H1 (cell line): ENCODE results near the gene MCEMP1. TPM values are rescaled to one million over a fixed set of nuclear protein-coding genes. Genes with fewer than 3 reads are reported as not detected.

Experiments
- CTCF ChIA-PET: fragments of 300-600 bp; sonication (Branson Sonifier 250); formaldehyde crosslinking; loops from one replicate; lab custom pipeline; 2021; ENCODE audit not compliant: partially characterized antibody; lab: Charles Lee
- POLR2A ChIA-PET: fragments of 300-600 bp; sonication (Branson Sonifier 250); formaldehyde crosslinking; loops from one replicate; lab custom pipeline; 2021; ENCODE audit warnings: inconsistent platforms; ENCODE audit not compliant: partially characterized antibody; lab: Charles Lee
- DNase-seq, 2 experiments: peaks; one replicate each; pipeline versions ENCODE4 v3.0.0 to v3.0.0-alpha.2; 2010 to 2022; ENCODE audit warnings: low spot score in 2 of 2, low read depth in 1 of 2, mixed read lengths in 1 of 2
- FAIRE-seq: peaks from 2 replicates; lab custom pipeline; 2011; peaks lifted over from hg19 to GRCh38; lab: Jason Lieb, UNC
- H2AFZ ChIP-seq: 2 replicates; pipeline ENCODE4 v1.8.1; 2012; ENCODE audit warnings: low read length, inconsistent platforms
- H2AK5ac ChIP-seq: 2 replicates; pipeline ENCODE4 v1.6.1; 2013; ENCODE audit warnings: low read depth, low read length
- H2BK120ac ChIP-seq: replicated peaks from 2 replicates; pipeline ENCODE3; 2013; ENCODE audit warnings: low read depth, low read length, inconsistent platforms
- H2BK12ac ChIP-seq: 2 replicates; pipeline ENCODE4 v1.6.1; 2013; ENCODE audit warnings: low read depth, low read length
- H2BK15ac ChIP-seq: 2 replicates; pipeline ENCODE4 v1.6.1; 2013; ENCODE audit warnings: low read length
- H2BK20ac ChIP-seq: 2 replicates; pipeline ENCODE4 v1.6.1; 2013; ENCODE audit warnings: low read length
- H2BK5ac ChIP-seq: 2 replicates; pipeline ENCODE4 v1.6.1; 2013; ENCODE audit warnings: low read depth, low read length
- H3K14ac ChIP-seq: 2 replicates; pipeline ENCODE4 v1.6.1; 2013; ENCODE audit warnings: inconsistent platforms; ENCODE audit not compliant: insufficient read length
- H3K18ac ChIP-seq: 2 replicates; pipeline ENCODE4 v1.6.1; 2013; ENCODE audit warnings: low read length; ENCODE audit errors: extremely low read depth
- H3K23ac ChIP-seq: 2 replicates; pipeline ENCODE4 v1.6.1; 2013; ENCODE audit warnings: inconsistent platforms; ENCODE audit not compliant: insufficient read length
- H3K23me2 ChIP-seq: 2 replicates; pipeline ENCODE4 v1.6.1; 2013; ENCODE audit warnings: low read depth, low read length
- H3K27ac ChIP-seq: 2 replicates; pipeline ENCODE4 v1.6.1; 2011; ENCODE audit warnings: low read depth, low read length, inconsistent platforms
- H3K27me3 ChIP-seq, 4 experiments: replicated peaks in 1 of 4; 1 replicate in 1 of 4; 2 replicates in 3 of 4; pipeline versions ENCODE4 v1.6.1 to v1.8.1; 2011 to 2013; ENCODE audit warnings: low read length in 3 of 4, mild to moderate bottlenecking in 3 of 4, inconsistent platforms in 2 of 4, mixed read lengths in 2 of 4, moderate library complexity in 1 of 4; ENCODE audit not compliant: control insufficient read depth in 3 of 4, insufficient read depth in 3 of 4; ENCODE audit errors: extremely low read depth in 1 of 4
- H3K36me3 ChIP-seq, 4 experiments: 2 replicates each; pipeline versions ENCODE4 v1.6.1 to v1.8.1; 2011 to 2013; ENCODE audit warnings: mild to moderate bottlenecking in 4 of 4, low read length in 3 of 4, moderate library complexity in 2 of 4, control low read depth in 1 of 4, inconsistent platforms in 1 of 4; ENCODE audit not compliant: insufficient read depth in 4 of 4, control insufficient read depth in 2 of 4
- H3K4ac ChIP-seq: replicated peaks from 2 replicates; pipeline ENCODE3; 2013; ENCODE audit warnings: low read length, low read depth, mixed read lengths, inconsistent platforms; ENCODE audit not compliant: insufficient read length
- H3K4me1 ChIP-seq, 4 experiments: replicated peaks in 1 of 4; 1 replicate in 1 of 4; 2 replicates in 3 of 4; pipeline versions ENCODE4 v1.6.1 to v1.8.1; 2011 to 2013; ENCODE audit warnings: low read length in 3 of 4, inconsistent platforms in 2 of 4, mixed read lengths in 1 of 4; ENCODE audit not compliant: insufficient read depth in 4 of 4, control insufficient read depth in 3 of 4
- H3K4me2 ChIP-seq, 2 experiments: 2 replicates each; pipeline versions ENCODE4 v1.6.1 to v1.8.1; 2011 to 2013; ENCODE audit warnings: low read depth in 2 of 2, low read length in 2 of 2, control low read depth in 1 of 2, inconsistent platforms in 1 of 2, mild to moderate bottlenecking in 1 of 2; ENCODE audit not compliant: insufficient read depth in 1 of 2
- H3K4me3 ChIP-seq, 4 experiments: fragments of 200-600, 300-600 bp in 1 of 4; sonication (generic), shearing (Covaris generic), sonication (Bioruptor Twin) in 1 of 4; 2 replicates each; pipeline versions ENCODE4 v1.5.1 to v1.8.1; 2011 to 2016; ENCODE audit warnings: low read length in 4 of 4, low read depth in 3 of 4, control low read depth in 2 of 4, inconsistent platforms in 2 of 4, mild to moderate bottlenecking in 2 of 4, mixed read lengths in 1 of 4, moderate library complexity in 1 of 4; ENCODE audit not compliant: insufficient read depth in 2 of 4; ENCODE audit errors: extremely low read depth in 1 of 4
- H3K56ac ChIP-seq: replicated peaks from 2 replicates; pipeline ENCODE3; 2013; ENCODE audit warnings: low read depth, mild to moderate bottlenecking, mixed read lengths, low read length, inconsistent platforms; ENCODE audit not compliant: insufficient read length
- H3K79me1 ChIP-seq: 2 replicates; pipeline ENCODE4 v1.6.1; 2013; ENCODE audit warnings: low read depth, low read length, control low read depth
- H3K79me2 ChIP-seq, 2 experiments: 2 replicates each; pipeline versions ENCODE4 v1.6.1 to v1.8.1; 2012 to 2013; ENCODE audit warnings: low read length in 2 of 2, mild to moderate bottlenecking in 2 of 2, inconsistent platforms in 1 of 2; ENCODE audit not compliant: insufficient read depth in 2 of 2, control insufficient read depth in 1 of 2
- H3K9ac ChIP-seq, 4 experiments: replicated peaks in 1 of 4; 1 replicate in 1 of 4; 2 replicates in 3 of 4; pipeline versions ENCODE4 v1.6.1 to v1.8.1; 2011 to 2013; ENCODE audit warnings: low read depth in 3 of 4, low read length in 3 of 4, control low read depth in 2 of 4, mild to moderate bottlenecking in 2 of 4, moderate library complexity in 2 of 4, inconsistent platforms in 1 of 4; ENCODE audit errors: extremely low read depth in 1 of 4
- H3K9me3 ChIP-seq, 2 experiments: 2 replicates each; pipeline versions ENCODE4 v1.6.1 to v1.8.1; 2012 to 2013; ENCODE audit warnings: mild to moderate bottlenecking in 2 of 2, moderate library complexity in 2 of 2, control low read depth in 1 of 2, inconsistent platforms in 1 of 2, low read depth in 1 of 2, low read length in 1 of 2, mixed read lengths in 1 of 2; ENCODE audit not compliant: insufficient read depth in 2 of 2
- H4K20me1 ChIP-seq, 2 experiments: replicated peaks in 1 of 2; 2 replicates each; pipeline versions ENCODE3 to v1.8.1; 2011 to 2013; ENCODE audit warnings: inconsistent platforms in 2 of 2, low read length in 2 of 2, mild to moderate bottlenecking in 1 of 2; ENCODE audit not compliant: insufficient read depth in 2 of 2, control insufficient read depth in 1 of 2
- H4K5ac ChIP-seq: 2 replicates; pipeline ENCODE4 v1.6.1; 2013; ENCODE audit warnings: low read length, low read depth, mixed read lengths, inconsistent platforms; ENCODE audit not compliant: insufficient read length
- H4K8ac ChIP-seq: 2 replicates; pipeline ENCODE4 v1.8.0; 2013; ENCODE audit warnings: mild to moderate bottlenecking, moderate library complexity, low read length, inconsistent platforms; ENCODE audit not compliant: insufficient read depth; ENCODE audit errors: extremely low read depth
- H4K91ac ChIP-seq: replicated peaks from 2 replicates; pipeline ENCODE3; 2013; ENCODE audit warnings: low read length, mixed read lengths, inconsistent platforms; ENCODE audit not compliant: insufficient read length
- ASH2L ChIP-seq: fragments of 200-600, 300-600 bp; sonication (generic); IDR thresholded peaks from one replicate; pipeline ENCODE4 v1.7.1; 2017; ENCODE audit warnings: low read length
- CBX8 ChIP-seq: fragments of 300-800, 300-1000 bp; sonication (generic); IDR thresholded peaks from 2 replicates; pipeline ENCODE4 v1.7.1; 2016; ENCODE audit warnings: low read depth, low read length, borderline replicate concordance
- GTF2F1 ChIP-seq: IDR thresholded peaks from 2 replicates; pipeline ENCODE4 v1.6.1; 2012; ENCODE audit warnings: low read depth, low read length, improper control_type of control experiment, borderline replicate concordance
- HDAC2 ChIP-seq, 2 experiments: fragments of 300-600 bp in 1 of 2; sonication (generic) in 1 of 2; IDR thresholded peaks; 2 replicates each; pipeline ENCODE4 v1.6.1; 2011 to 2012; ENCODE audit warnings: low read depth in 2 of 2, low read length in 2 of 2, mild to moderate bottlenecking in 2 of 2, moderate library complexity in 2 of 2, borderline replicate concordance in 1 of 2, inconsistent platforms in 1 of 2
- KDM5A ChIP-seq: fragments of 200-600 bp; IDR thresholded peaks from 2 replicates; pipeline ENCODE4 v1.7.1; 2012; ENCODE audit warnings: mild to moderate bottlenecking, low read length, inconsistent platforms, mixed read lengths
- NANOG ChIP-seq: IDR thresholded peaks from 2 replicates; pipeline ENCODE4 v1.6.1; 2011; ENCODE audit warnings: low read length, low read depth, mild to moderate bottlenecking, inconsistent platforms; ENCODE audit not compliant: insufficient read depth, poor library complexity, severe bottlenecking
- RAD21 ChIP-seq, 2 experiments: IDR thresholded peaks in 1 of 2; conservative IDR thresholded peaks in 1 of 2; 2 replicates each; pipeline ENCODE4 v1.6.1; 2011; ENCODE audit warnings: low read depth in 2 of 2, low read length in 2 of 2, improper control_type of control experiment in 1 of 2, inconsistent platforms in 1 of 2, mild to moderate bottlenecking in 1 of 2, moderate library complexity in 1 of 2
- SIX5 ChIP-seq: IDR thresholded peaks from 2 replicates; pipeline ENCODE4 v1.6.1; 2011; ENCODE audit warnings: mild to moderate bottlenecking, low read depth, low read length
- TAF1 ChIP-seq: IDR thresholded peaks from 2 replicates; pipeline ENCODE4 v1.6.1; 2011; ENCODE audit warnings: mild to moderate bottlenecking, low read depth, low read length
- YY1 ChIP-seq: IDR thresholded peaks from 2 replicates; pipeline ENCODE4 v1.6.1; 2011; ENCODE audit warnings: low read depth, mild to moderate bottlenecking, low read length
- WGBS, 2 experiments: shearing (Covaris generic) in 1 of 2; methylation state at CpG; one replicate each; pipeline versions ENCODE4 v1.1.6 to v1.1.7; 2013 to 2015; ENCODE audit warnings: low lambda C conversion rate in 2 of 2, mixed read lengths in 2 of 2, inconsistent platforms in 1 of 2, low coverage in 1 of 2, missing lambda C conversion rate in 1 of 2; ENCODE audit not compliant: insufficient replicate concordance in 2 of 2, insufficient coverage in 1 of 2, insufficient read length in 1 of 2; ENCODE audit errors: extremely low coverage in 1 of 2, missing lambda C conversion rate in 1 of 2; 5-methylcytosine and 5-hydroxymethylcytosine counted together
- polyA plus RNA-seq, 7 experiments: library from polyadenylated mRNA; depleted of rRNA in 3 of 7; stranded (reverse) in 5 of 7; unstranded in 2 of 7; fragments of >200 nt in 5 of 7; fragments of 200-250 nt in 2 of 7; gene quantifications; 1 replicate in 5 of 7; 2 replicates in 1 of 7; 4 replicates in 1 of 7; pipeline versions ENCODE4 v1.2.1 to v1.2.3, GENCODE V29; 2011 to 2013; ENCODE audit warnings: missing spikeins in 2 of 7, mixed read lengths in 2 of 7
- total RNA-seq: library from RNA; stranded (reverse); fragmentation: NEBNext Ultra II Directional; extraction: Animal tissue kit (Norgen Biotek cat#: 25700); gene quantifications from 2 replicates; pipeline ENCODE4 v1.2.1, GENCODE V29; 2021

Gene MCEMP1
- total and polyA plus RNA-seq, 2 of the 8 experiments (the other 6 are each of a cell fraction or from before 2014, with no cell fraction given), result not detected

DNA sequence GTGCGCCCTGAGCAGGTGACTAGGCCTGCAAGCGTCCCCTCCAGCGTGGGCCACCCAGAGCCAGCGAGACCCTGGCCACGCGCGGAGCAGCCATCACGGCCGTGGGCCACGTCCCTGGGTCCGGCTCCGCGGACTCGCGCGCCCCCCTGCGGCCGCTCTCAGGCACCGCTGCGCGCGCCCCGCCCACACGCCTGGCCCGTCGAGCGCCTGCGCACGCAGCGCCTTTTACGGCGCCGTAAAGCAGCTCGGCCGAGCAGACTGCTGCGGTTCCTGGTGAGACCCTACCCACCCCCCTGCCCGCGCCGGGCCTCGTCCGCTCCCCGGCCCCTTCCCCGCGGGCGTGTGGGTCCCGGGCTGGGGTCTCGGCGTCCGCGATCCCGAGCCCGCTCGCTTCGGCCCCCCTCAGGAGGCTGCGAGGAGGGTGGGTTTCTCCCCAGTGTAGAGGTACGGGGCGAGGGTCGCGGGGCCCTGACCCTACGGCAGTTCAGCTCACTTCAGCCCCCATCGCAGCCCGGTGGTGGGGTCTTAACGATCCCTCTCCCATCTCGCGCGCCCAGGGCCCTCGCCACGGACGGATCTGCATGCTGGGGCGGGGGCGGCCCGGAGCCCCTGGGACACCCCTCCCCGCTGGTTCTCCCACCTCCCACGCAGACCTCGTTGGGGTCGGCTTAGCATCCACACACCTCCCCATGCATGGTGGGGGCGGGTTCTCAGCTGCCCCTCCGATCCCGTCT, 3.9 kb downstream of the MCEMP1 start, which contains the start of gene TRAPPC5:
Gene TRAPPC5, plus strand, starts transcription at position 228 of the 734 bp plus-strand sequence. CDS start 1,421 bp downstream, outside the sequence.
- Histone ChIP-seq H3K9me3 (no peaks in the 10 kb centered on the region), H3K23me2 (peaks cover 8% of the 10 kb centered on the region; the same call in 1 of the 2 replicates), H3K23ac (no peak within 1 kb of the TSS), H3K79me2 (peaks cover 0 to 6% of the 10 kb centered on the region in 2 experiments; a peak in 1 of 4 replicates), H3K56ac (peak within 1 kb of the TSS; percentile 90), H3K79me1 (peaks cover 4% of the 10 kb centered on the region), H3K27ac (peak within 1 kb of the TSS; percentile 34; the same call in 1 of the 2 replicates), H3K14ac (no peak within 1 kb of the TSS), H2BK15ac (peak within 1 kb of the TSS; percentile 5; the same call in 1 of the 2 replicates), H3K4me3 (peak within 1 kb of the TSS; percentile 53 to 98 (median 80)), H4K91ac (no peak within 1 kb of the TSS), H2BK12ac (peak within 1 kb of the TSS; percentile 4; the same call in 1 of the 2 replicates), H3K27me3 (peaks cover 0 to 8% (median 3%) of the 10 kb centered on the region in 4 experiments; a peak in 2 of 7 replicates), H4K20me1 (peaks cover 0 to 8% of the 10 kb centered on the region in 2 experiments), H3K18ac (peak within 1 kb of the TSS; percentile 71), H3K4ac (peak within 1 kb of the TSS; percentile 76), H3K36me3 (peaks cover 0 to 12% (median 6%) of the 10 kb centered on the region in 4 experiments; a peak in 4 of 8 replicates), H2BK20ac (no peak within 1 kb of the TSS), H4K8ac (peak within 1 kb of the TSS; percentile 80), H2AFZ (peak within 1 kb of the TSS; percentile 92; the same call in 1 of the 2 replicates), H2AK5ac (no peak within 1 kb of the TSS), H3K9ac (peak within 1 kb of the TSS in 3 of 4 experiments; percentile 48 to 74 (median 60); a peak in 5 of 7 replicates), H2BK120ac (no peak within 1 kb of the TSS), H2BK5ac (peak within 1 kb of the TSS; percentile 2), H3K4me2 (peak within 1 kb of the TSS; percentile 57 to 80), H3K4me1 (peaks cover 0 to 6% (median 4%) of the 10 kb centered on the region in 4 experiments; a peak in 5 of 7 replicates), H4K5ac (peak within 1 kb of the TSS; percentile 51)
- 2% methylated on average over 50 of the region's 79 CpGs; no CpG with 5 or more reads in 1 of the 2 experiments for WGBS, 2 experiments
- ChIA-PET CTCF (interaction anchor here (0.7 to 2.5 kb wide), 43 partner anchors 10 to 326 kb away, joined by 3 to 36 read pairs (median 5); partner anchors contain the start of genes CD209, RETN and ZNF358), POLR2A (interaction anchor here (0.6 to 2.1 kb wide), 10 partner anchors 10 to 195 kb away, joined by 3 to 11 read pairs (median 4); no protein-coding TSS in a partner anchor)
- FAIRE-seq (no peak), DNase-seq (peak; percentile 41 to 93)
- TF ChIP-seq NANOG, result peak; percentile 2
- peak; percentile 75 to 76; a peak in 3 of 4 replicates for TF ChIP-seq HDAC2 (IDR thresholded peaks at IDR 0.05; ENCODE audit: borderline replicate concordance in 1 of 2, low read depth in 2 of 2, low read length in 2 of 2)
- TF ChIP-seq SIX5, result no peak
- 0 out of 2 replicates have a peak, but pooled peaks have one; percentile 31 for TF ChIP-seq TAF1
- peak; percentile 69; the same call in 1 of the 2 replicates for TF ChIP-seq YY1
- TF ChIP-seq ASH2L, result peak; percentile 56
- TF ChIP-seq GTF2F1, result no peak
- peak; percentile 70 to 88 for TF ChIP-seq RAD21 (IDR thresholded peaks at IDR 0.05 in 1 of 2, conservative IDR thresholded peaks at IDR 0.05 in 1 of 2; ENCODE audit: low read depth in 2 of 2, low read length in 2 of 2)
- no peak for TF ChIP-seq KDM5A
- no peak for TF ChIP-seq CBX8
